ENCODE measurements around the gene MCFD2. TPM values are rescaled to one million over a fixed set of nuclear protein-coding genes. Genes with fewer than 3 reads are reported as not detected.

The MCFD2 gene
- total and polyA plus RNA-seq, 2 experiments from 2014 or later: 161 to 196 TPM

GRCh38 chr2:46872902-46873603 lies 42.6 kb downstream of the MCFD2 start:
- Histone ChIP-seq H3K4me1 (ENCODE audit: insufficient read depth) (peaks cover 13% of the 10 kb centered on the region), H3K27me3 (no peaks in the 10 kb centered on the region), H3K36me3 (replicated peaks; ENCODE audit: insufficient read depth, low read depth) (no peaks in the 10 kb centered on the region), H2AFZ (no peak overlapping the region), H3K4me2 (no peak overlapping the region), H3K4me3 (no peak overlapping the region), H3K9me2 (replicated peaks; ENCODE audit: insufficient read depth) (no peaks in the 10 kb centered on the region), H3K27ac (peak overlapping the region; percentile 58), H3K79me2 (no peaks in the 10 kb centered on the region), H4K20me1 (ENCODE audit: insufficient read depth, poor library complexity, severe bottlenecking) (no peaks in the 10 kb centered on the region), H3K9me3 (ENCODE audit: low read depth) (no peaks in the 10 kb centered on the region)
- no peak for TF ChIP-seq EZH2phosphoT487 (IDR thresholded peaks at IDR 0.05; ENCODE audit: low read depth, severe bottlenecking, unreplicated experiment)
- no peak for TF ChIP-seq EZH2 (IDR thresholded peaks at IDR 0.05; ENCODE audit: borderline replicate concordance)
- TF ChIP-seq, protein P1, sequence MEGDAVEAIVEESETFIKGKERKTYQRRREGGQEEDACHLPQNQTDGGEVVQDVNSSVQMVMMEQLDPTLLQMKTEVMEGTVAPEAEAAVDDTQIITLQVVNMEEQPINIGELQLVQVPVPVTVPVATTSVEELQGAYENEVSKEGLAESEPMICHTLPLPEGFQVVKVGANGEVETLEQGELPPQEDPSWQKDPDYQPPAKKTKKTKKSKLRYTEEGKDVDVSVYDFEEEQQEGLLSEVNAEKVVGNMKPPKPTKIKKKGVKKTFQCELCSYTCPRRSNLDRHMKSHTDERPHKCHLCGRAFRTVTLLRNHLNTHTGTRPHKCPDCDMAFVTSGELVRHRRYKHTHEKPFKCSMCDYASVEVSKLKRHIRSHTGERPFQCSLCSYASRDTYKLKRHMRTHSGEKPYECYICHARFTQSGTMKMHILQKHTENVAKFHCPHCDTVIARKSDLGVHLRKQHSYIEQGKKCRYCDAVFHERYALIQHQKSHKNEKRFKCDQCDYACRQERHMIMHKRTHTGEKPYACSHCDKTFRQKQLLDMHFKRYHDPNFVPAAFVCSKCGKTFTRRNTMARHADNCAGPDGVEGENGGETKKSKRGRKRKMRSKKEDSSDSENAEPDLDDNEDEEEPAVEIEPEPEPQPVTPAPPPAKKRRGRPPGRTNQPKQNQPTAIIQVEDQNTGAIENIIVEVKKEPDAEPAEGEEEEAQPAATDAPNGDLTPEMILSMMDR (IDR thresholded peaks at IDR 0.05; ENCODE audit: poor library complexity): no peak
- 89% methylated on average over 4 of the region's 4 CpGs for WGBS (ENCODE audit: low lambda C conversion rate, missing lambda C conversion rate)
- DNase-seq (ENCODE audit: low spot score): no peak

GRCh38 chr2:46871976-46872381 lies 43.6 kb downstream of the MCFD2 start:
- TF ChIP-seq, protein P1 (IDR thresholded peaks at IDR 0.05; ENCODE audit: poor library complexity): no peak
- no peak for TF ChIP-seq EZH2phosphoT487 (IDR thresholded peaks at IDR 0.05; ENCODE audit: low read depth, severe bottlenecking, unreplicated experiment)
- TF ChIP-seq EZH2 (IDR thresholded peaks at IDR 0.05; ENCODE audit: borderline replicate concordance): no peak
- WGBS (ENCODE audit: low lambda C conversion rate, missing lambda C conversion rate): 89% methylated on average over 6 of the region's 6 CpGs
- Histone ChIP-seq H3K36me3 (replicated peaks; ENCODE audit: insufficient read depth, low read depth) (no peaks in the 10 kb centered on the region), H3K4me1 (ENCODE audit: insufficient read depth) (peaks cover 13% of the 10 kb centered on the region), H3K9me3 (ENCODE audit: low read depth) (no peaks in the 10 kb centered on the region), H3K9me2 (replicated peaks; ENCODE audit: insufficient read depth) (no peaks in the 10 kb centered on the region), H3K4me3 (no peak overlapping the region), H3K4me2 (no peak overlapping the region), H3K27ac (peak overlapping the region; percentile 58), H3K79me2 (no peaks in the 10 kb centered on the region), H2AFZ (no peak overlapping the region), H3K27me3 (no peaks in the 10 kb centered on the region), H4K20me1 (ENCODE audit: insufficient read depth, poor library complexity, severe bottlenecking) (no peaks in the 10 kb centered on the region)
- DNase-seq (ENCODE audit: low spot score): no peak

DNA sequence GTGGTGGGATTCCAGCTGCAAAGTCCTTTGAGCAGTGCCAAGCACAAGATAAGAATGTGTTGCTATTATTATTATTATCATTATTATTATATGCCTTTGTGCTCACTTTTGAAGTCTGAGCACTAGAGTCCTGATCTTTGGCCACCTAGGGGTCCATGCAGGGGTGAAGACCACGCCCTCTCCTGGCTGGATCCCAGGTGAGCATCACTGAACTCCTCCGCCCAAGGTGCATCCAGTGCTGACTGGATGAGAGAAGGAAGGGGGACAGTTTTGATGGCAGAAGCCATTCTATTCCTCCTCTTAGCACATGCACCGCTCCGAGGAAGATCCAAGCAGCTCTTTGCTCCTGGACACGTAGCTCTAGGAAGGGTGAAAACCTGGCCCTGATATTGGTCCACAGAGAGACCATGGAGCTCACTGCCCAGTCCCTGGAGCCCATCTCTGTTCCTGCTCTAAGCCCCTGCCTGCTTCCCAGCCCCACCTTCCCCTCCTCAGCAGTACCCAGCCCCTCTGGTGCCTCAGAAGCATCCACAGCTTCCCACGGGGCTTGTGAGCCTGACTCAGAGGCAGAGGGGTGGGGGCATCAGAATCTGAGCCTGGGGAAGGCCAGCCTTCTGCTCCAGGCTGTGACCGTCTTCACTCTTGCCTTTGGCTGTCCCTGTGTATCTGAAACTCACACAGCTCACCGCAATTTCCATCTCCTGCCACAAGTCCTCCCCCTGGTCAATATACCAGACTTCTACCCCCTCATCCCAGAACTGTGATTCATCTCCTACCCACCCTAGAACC lies 45.4 kb downstream of the MCFD2 start:
- Histone ChIP-seq H4K20me1 (ENCODE audit: insufficient read depth, poor library complexity, severe bottlenecking) (no peaks in the 10 kb centered on the region), H3K79me2 (no peaks in the 10 kb centered on the region), H3K27ac (no peak overlapping the region), H3K36me3 (replicated peaks; ENCODE audit: insufficient read depth, low read depth) (no peaks in the 10 kb centered on the region), H2AFZ (no peak overlapping the region), H3K4me3 (no peak overlapping the region), H3K9me2 (replicated peaks; ENCODE audit: insufficient read depth) (no peaks in the 10 kb centered on the region), H3K4me2 (no peak overlapping the region), H3K27me3 (no peaks in the 10 kb centered on the region), H3K4me1 (ENCODE audit: insufficient read depth) (peaks cover 17% of the 10 kb centered on the region), H3K9me3 (ENCODE audit: low read depth) (no peaks in the 10 kb centered on the region)
- no peak for DNase-seq (ENCODE audit: low spot score)
- 83% methylated on average over 8 of the region's 8 CpGs for WGBS (ENCODE audit: low lambda C conversion rate, missing lambda C conversion rate)
- TF ChIP-seq EZH2phosphoT487 (IDR thresholded peaks at IDR 0.05; ENCODE audit: low read depth, severe bottlenecking, unreplicated experiment) (no peak), EZH2 (IDR thresholded peaks at IDR 0.05; ENCODE audit: borderline replicate concordance) (no peak)
- TF ChIP-seq, protein P1 (IDR thresholded peaks at IDR 0.05; ENCODE audit: poor library complexity): no peak
